IMR-90 (cell line): Measurements from ENCODE around the gene POMGNT1. TPM values are rescaled to one million over a fixed set of nuclear protein-coding genes. Genes with fewer than 3 reads are reported as not detected.

Experiments used
- ATAC-seq: fragments of 200-7000 bp; cut with Tn5 transposase; 2 replicates; pipeline ENCODE4 v1.9.1; 2020; ENCODE audit warnings: low read depth, mild to moderate bottlenecking, moderate library complexity
- BruUV-seq: library from RNA; stranded (reverse); fragments of 400-500 nt; replicated peaks from 2 replicates; lab custom pipeline; 2021; lab: Mats Ljungman, UMichigan
- CTCF ChIA-PET: fragments of 300-600 bp; formaldehyde crosslinking; extraction: SDS; loops from one replicate; lab custom pipeline; 2021; ENCODE audit warnings: antibody characterized with exemption; lab: Yijun Ruan, JAX
- POLR2A ChIA-PET: fragments of 300-600 bp; sonication (Branson Sonifier 250); formaldehyde crosslinking; loops from one replicate; lab custom pipeline; 2022; ENCODE audit warnings: antibody characterized with exemption; ENCODE audit not compliant: unreplicated experiment; lab: Charles Lee
- DNase-seq: peaks from one replicate; pipeline ENCODE4 v3.0.0; 2013
- H2AFZ ChIP-seq: replicated peaks from 2 replicates; pipeline ENCODE3; 2013; ENCODE audit warnings: low read length, mild to moderate bottlenecking; ENCODE audit not compliant: poor library complexity
- H2AK5ac ChIP-seq: 2 replicates; pipeline ENCODE4 v1.6.1; 2013; ENCODE audit warnings: low read depth, low read length, inconsistent platforms
- H2AK9ac ChIP-seq: replicated peaks from 2 replicates; pipeline ENCODE3; 2013; ENCODE audit warnings: mild to moderate bottlenecking, low read depth, low read length, moderate library complexity; ENCODE audit not compliant: poor library complexity
- H2BK120ac ChIP-seq: 2 replicates; pipeline ENCODE4 v1.6.1; 2013; ENCODE audit warnings: low read depth, low read length, inconsistent platforms
- H2BK15ac ChIP-seq: 3 replicates; pipeline ENCODE4 v1.6.1; 2013; ENCODE audit warnings: low read depth, low read length, inconsistent platforms
- H2BK20ac ChIP-seq: 2 replicates; pipeline ENCODE4 v1.6.1; 2013; ENCODE audit warnings: low read depth, mild to moderate bottlenecking, inconsistent platforms, low read length, moderate library complexity
- H2BK5ac ChIP-seq: 2 replicates; pipeline ENCODE4 v1.6.1; 2013; ENCODE audit warnings: mild to moderate bottlenecking, low read depth, low read length, inconsistent platforms; ENCODE audit not compliant: poor library complexity, severe bottlenecking
- H3K14ac ChIP-seq: replicated peaks from 2 replicates; pipeline ENCODE4 v1.6.1; 2013; ENCODE audit warnings: low read depth, low read length, inconsistent platforms
- H3K18ac ChIP-seq: 2 replicates; pipeline ENCODE4 v1.6.1; 2013; ENCODE audit warnings: low read depth, low read length, control low read depth
- H3K23ac ChIP-seq: 2 replicates; pipeline ENCODE4 v1.6.1; 2013; ENCODE audit warnings: low read depth, low read length, inconsistent platforms
- H3K27ac ChIP-seq: 2 replicates; pipeline ENCODE4 v1.5.1; 2013; ENCODE audit warnings: mild to moderate bottlenecking, control low read depth, low read length; ENCODE audit not compliant: insufficient read depth
- H3K27me3 ChIP-seq: 2 replicates; pipeline ENCODE4 v1.6.1; 2013; ENCODE audit warnings: low read length; ENCODE audit not compliant: control insufficient read depth, insufficient read depth
- H3K36me3 ChIP-seq: 2 replicates; pipeline ENCODE4 v1.6.1; 2013; ENCODE audit warnings: low read length, mixed read lengths; ENCODE audit not compliant: control insufficient read depth, insufficient read depth
- H3K4ac ChIP-seq: 2 replicates; pipeline ENCODE4 v1.6.1; 2013; ENCODE audit warnings: low read depth, low read length, inconsistent platforms
- H3K4me1 ChIP-seq: 2 replicates; pipeline ENCODE4 v1.6.1; 2013; ENCODE audit warnings: low read length, mixed read lengths; ENCODE audit not compliant: control insufficient read depth, insufficient read depth
- H3K4me2 ChIP-seq: 2 replicates; pipeline ENCODE4 v1.6.1; 2013; ENCODE audit warnings: low read depth, mild to moderate bottlenecking, control low read depth, low read length, moderate library complexity
- H3K4me3 ChIP-seq: 2 replicates; pipeline ENCODE4 v1.5.1; 2013; ENCODE audit warnings: low read depth, mild to moderate bottlenecking, control low read depth, low read length, moderate library complexity; ENCODE audit not compliant: insufficient read depth
- H3K56ac ChIP-seq: 2 replicates; pipeline ENCODE4 v1.6.1; 2013; ENCODE audit warnings: low read length, inconsistent platforms; ENCODE audit not compliant: insufficient read depth; ENCODE audit errors: extremely low read depth
- H3K79me1 ChIP-seq, 2 experiments: 2 replicates each; pipeline ENCODE4 v1.6.1; 2013; ENCODE audit warnings: low read length in 2 of 2, inconsistent platforms in 1 of 2, low read depth in 1 of 2
- H3K9ac ChIP-seq: 2 replicates; pipeline ENCODE4 v1.6.1; 2013; ENCODE audit warnings: low read depth, low read length, control low read depth
- H3K9me1 ChIP-seq: 2 replicates; pipeline ENCODE4 v1.6.1; 2013; ENCODE audit warnings: low read length, inconsistent platforms; ENCODE audit not compliant: insufficient read depth
- H3K9me3 ChIP-seq: 2 replicates; pipeline ENCODE4 v1.6.1; 2013; ENCODE audit warnings: low read length; ENCODE audit not compliant: control insufficient read depth, insufficient read depth
- H4K20me1 ChIP-seq: 2 replicates; pipeline ENCODE4 v1.6.1; 2013; ENCODE audit warnings: low read length, inconsistent platforms; ENCODE audit not compliant: insufficient read depth
- H4K5ac ChIP-seq: 2 replicates; pipeline ENCODE4 v1.6.1; 2013; ENCODE audit warnings: mild to moderate bottlenecking, low read depth, low read length, control low read depth
- H4K8ac ChIP-seq, 2 experiments: 2 replicates each; pipeline ENCODE4 v1.6.1; 2013; ENCODE audit warnings: low read depth in 2 of 2, low read length in 2 of 2, control low read depth in 1 of 2, inconsistent platforms in 1 of 2
- H4K91ac ChIP-seq: 2 replicates; pipeline ENCODE4 v1.6.1; 2013; ENCODE audit warnings: low read depth, low read length, inconsistent platforms; ENCODE audit not compliant: insufficient read depth
- CEBPB ChIP-seq: IDR thresholded peaks from 2 replicates; pipeline ENCODE4 v1.6.1; 2012; ENCODE audit warnings: low read depth, low read length, improper control_type of control experiment
- CHD1 ChIP-seq: IDR thresholded peaks from 2 replicates; pipeline ENCODE4 v1.6.1; 2012; ENCODE audit warnings: low read depth, low read length, improper control_type of control experiment
- FOS ChIP-seq: fragments of 150-350 bp; IDR thresholded peaks from 2 replicates; pipeline ENCODE4 v1.6.1; 2016; ENCODE audit warnings: low read depth, low read length
- MAFK ChIP-seq: IDR thresholded peaks from 2 replicates; pipeline ENCODE4 v1.6.1; 2012; ENCODE audit warnings: low read depth, low read length, improper control_type of control experiment
- MAZ ChIP-seq: IDR thresholded peaks from 2 replicates; pipeline ENCODE4 v1.6.1; 2012; ENCODE audit warnings: low read depth, mild to moderate bottlenecking, low read length, improper control_type of control experiment, moderate library complexity, borderline replicate concordance
- NFE2L2 ChIP-seq: fragments of 150-350 bp; IDR thresholded peaks from 2 replicates; pipeline ENCODE4 v1.6.1; 2016; ENCODE audit warnings: low read depth, mild to moderate bottlenecking, low read length
- RAD21 ChIP-seq: IDR thresholded peaks from 2 replicates; pipeline ENCODE4 v1.6.1; 2012; ENCODE audit warnings: low read length, improper control_type of control experiment
- RFX5 ChIP-seq: IDR thresholded peaks from 2 replicates; pipeline ENCODE4 v1.8.0; 2012; ENCODE audit warnings: low read depth, mild to moderate bottlenecking, low read length, moderate library complexity
- SMC3 ChIP-seq: fragments of 150-350 bp; IDR thresholded peaks from 2 replicates; pipeline ENCODE4 v1.6.1; 2016; ENCODE audit warnings: low read depth, mild to moderate bottlenecking, antibody characterized with exemption, low read length, moderate library complexity
- WGBS, 2 experiments: methylation state at CpG; one replicate each; pipeline versions ENCODE4 v1.1.5 to v1.1.7; 2013; ENCODE audit warnings: missing lambda C conversion rate in 2 of 2; ENCODE audit not compliant: insufficient read length in 1 of 2; ENCODE audit errors: extremely low coverage in 2 of 2; 5-methylcytosine and 5-hydroxymethylcytosine counted together
- dilution Hi-C: fragments of 300-500 bp; cut with HindIII; formaldehyde crosslinking; loops from one replicate; pipeline ENCODE4 v1.14.3; 2018; ENCODE audit warnings: low sequenced_read_pairs; ENCODE audit not compliant: unreplicated experiment
- in situ Hi-C: fragments of 300-500 bp; cut with MboI; formaldehyde crosslinking; loops from 3 replicates; pipeline ENCODE4 v1.14.3; 2019; ENCODE audit warnings: low sequenced_read_pairs, inconsistent platforms, mixed read lengths
- intact Hi-C: fragments of 100-400 bp; cut with micrococcal nuclease; formaldehyde crosslinking; loops from 2 replicates; pipeline ENCODE4 v1.10.0; 2022
- polyA plus RNA-seq, 3 experiments: library from polyadenylated mRNA; depleted of rRNA; stranded (reverse); fragments of >200 nt; gene quantifications; 2 replicates each; pipeline ENCODE4 v1.2.3, GENCODE V29; 2012; ENCODE audit warnings: low replicate concordance in 1 of 3
- total RNA-seq: library from RNA; depleted of rRNA; stranded (reverse); fragments of >200 nt; gene quantifications from 2 replicates; pipeline ENCODE4 v1.2.3, GENCODE V29; 2012
- TF ChIP-seq, protein P1 (sequence below): fragments of 150-350 bp; IDR thresholded peaks from 2 replicates; pipeline ENCODE4 v1.6.1; 2017; ENCODE audit warnings: mild to moderate bottlenecking, antibody characterized with exemption, low read length, low read depth

The POMGNT1 gene
- total and polyA plus RNA-seq, 2 of the 4 experiments (the other 2 are of a cell fraction): 54.8 to 65.3 TPM

DNA sequence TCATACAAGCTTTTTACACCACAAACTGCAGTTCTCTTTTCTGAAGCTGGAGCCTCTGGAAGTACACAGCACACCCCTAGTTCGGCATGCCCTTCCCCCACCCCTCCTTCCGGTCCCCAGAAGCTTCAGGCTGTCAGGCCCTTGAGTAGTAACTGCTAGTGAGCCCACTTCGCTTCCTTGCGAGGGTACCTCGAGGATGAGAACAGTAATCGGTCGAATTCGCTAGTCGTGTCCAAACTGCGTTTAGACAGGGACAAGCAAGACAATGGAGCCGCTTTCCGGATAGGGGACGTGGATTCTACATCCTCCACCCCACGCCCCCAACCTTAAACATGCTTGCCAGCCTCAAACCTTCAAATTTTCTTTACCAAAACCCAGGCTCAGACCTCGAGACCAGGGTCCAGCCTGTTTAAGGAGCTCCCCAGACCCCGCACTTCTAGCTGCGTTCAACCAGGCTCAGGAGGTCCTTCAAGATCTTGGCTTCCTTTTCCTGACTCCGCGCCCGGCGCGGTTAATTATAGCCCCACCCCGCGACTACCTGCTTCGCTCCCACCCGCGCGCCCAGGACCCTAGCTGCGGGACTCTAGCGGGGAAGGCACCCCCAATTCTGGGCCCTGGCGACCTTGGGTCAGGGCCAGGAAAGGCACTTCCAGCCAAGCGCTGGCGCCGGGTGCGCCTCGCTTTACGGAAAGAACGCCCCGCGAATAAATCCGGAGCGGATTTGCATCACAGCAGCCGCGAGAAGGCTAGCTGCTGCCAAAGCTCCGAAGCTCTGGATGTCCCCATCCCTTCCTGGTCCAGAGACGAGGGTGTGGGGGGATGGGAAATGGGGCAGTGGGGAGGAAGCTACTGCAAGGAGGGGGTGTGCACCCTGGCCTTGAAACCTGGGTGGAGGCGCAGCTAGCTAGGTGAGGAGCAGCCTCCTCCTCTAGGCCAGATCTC is 31.4 kb downstream of the POMGNT1 start (continued):
- TF ChIP-seq RFX5 (no peak), MAZ (no peak)

DNA sequence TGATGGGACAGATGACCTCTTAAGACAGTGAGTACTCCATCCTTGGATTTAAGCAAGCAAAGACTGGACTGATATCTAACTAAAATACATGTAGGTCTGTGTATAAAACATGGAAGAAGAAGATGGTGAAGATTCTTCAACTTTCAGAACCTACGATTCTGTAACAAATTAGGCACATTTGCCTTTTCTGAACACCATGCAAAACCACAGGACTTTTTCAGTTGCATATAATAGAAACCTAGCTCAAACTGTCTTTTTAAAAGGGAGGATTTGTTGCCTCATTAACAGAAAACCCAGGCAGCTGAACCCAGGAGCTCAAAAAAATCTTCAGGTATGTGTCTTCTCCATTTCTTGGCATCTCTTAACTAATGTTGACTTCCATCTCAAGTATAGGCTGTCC is 38.0 kb downstream of the POMGNT1 start:
- no peak overlapping the region for H3K23ac ChIP-seq
- TF ChIP-seq MAFK (no peak), NFE2L2 (no peak), CHD1 (no peak), FOS (no peak), SMC3 (no peak), RAD21 (no peak), CEBPB (no peak)
- TF ChIP-seq, protein P1, sequence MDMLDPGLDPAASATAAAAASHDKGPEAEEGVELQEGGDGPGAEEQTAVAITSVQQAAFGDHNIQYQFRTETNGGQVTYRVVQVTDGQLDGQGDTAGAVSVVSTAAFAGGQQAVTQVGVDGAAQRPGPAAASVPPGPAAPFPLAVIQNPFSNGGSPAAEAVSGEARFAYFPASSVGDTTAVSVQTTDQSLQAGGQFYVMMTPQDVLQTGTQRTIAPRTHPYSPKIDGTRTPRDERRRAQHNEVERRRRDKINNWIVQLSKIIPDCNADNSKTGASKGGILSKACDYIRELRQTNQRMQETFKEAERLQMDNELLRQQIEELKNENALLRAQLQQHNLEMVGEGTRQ: no peak
- H3K79me1 ChIP-seq: no peaks in the 10 kb centered on the region
- no peaks in the 10 kb centered on the region for H3K36me3 ChIP-seq
- H3K4me2 ChIP-seq: no peak overlapping the region
- ChIA-PET POLR2A (no interaction called here), CTCF (no interaction called here)
- no peak overlapping the region for H3K9ac ChIP-seq
- no peaks in the 10 kb centered on the region for H4K20me1 ChIP-seq
- dilution Hi-C loops (no loop called here), in situ Hi-C loops (no loop called here), intact Hi-C loops (no loop called here)
- no peaks in the 10 kb centered on the region for H3K9me3 ChIP-seq
- no CpG with 5 or more reads among the region's 1 CpG for WGBS, 2 experiments
- no peak for DNase-seq
- H4K91ac ChIP-seq: no peak overlapping the region
- H2BK20ac ChIP-seq: no peak overlapping the region
- H3K56ac ChIP-seq: no peak overlapping the region
- H2BK15ac ChIP-seq: no peak overlapping the region
- H3K18ac ChIP-seq: no peak overlapping the region
- no peak overlapping the region for H4K5ac ChIP-seq
- no peaks in the 10 kb centered on the region; the same call in 1 of the 2 replicates for H3K9me1 ChIP-seq
- H2BK120ac ChIP-seq: no peak overlapping the region
- ATAC-seq: no peak
- H3K14ac ChIP-seq: no peak overlapping the region
- H3K27ac ChIP-seq: no peak overlapping the region
- H2AK5ac ChIP-seq: no peak overlapping the region
- H3K4me3 ChIP-seq: no peak overlapping the region
- BruUV-seq: no TSS peak
- H2AK9ac ChIP-seq: no peak overlapping the region
- H3K4ac ChIP-seq: no peak overlapping the region
- H4K8ac ChIP-seq: no peak overlapping the region
- no peaks in the 10 kb centered on the region for H3K4me1 ChIP-seq
- no peak overlapping the region for H2AFZ ChIP-seq
- H3K27me3 ChIP-seq: peaks cover 3% of the 10 kb centered on the region
- no peak overlapping the region for H2BK5ac ChIP-seq
